ENCODE results near the gene C2orf42. TPM values are rescaled to one million over a fixed set of nuclear protein-coding genes. Genes with fewer than 3 reads are reported as not detected.
A peak's percentile ranks its signal among the peaks of the same experiment; 100 is the strongest.
"Not testable (repeated sequence)": the region's sequence is repeated elsewhere in the genome, so short reads cannot be mapped to it uniquely, and the experiment has no call there.

Gene C2orf42
- polyA plus RNA-seq, 2 donors, result 2.8 to 2.9 TPM

GRCh38 chr2:70110397-70110796 lies 80.4 kb downstream of the C2orf42 start:
- H3K4me1 ChIP-seq (ENCODE audit: control insufficient read depth in 2 of 2, insufficient read depth in 2 of 2, low read length in 1 of 2); H3K4me3 ChIP-seq (ENCODE audit: low read depth in 1 of 2, low read length in 2 of 2); H3K27me3 ChIP-seq (ENCODE audit: control insufficient read depth in 1 of 2, insufficient read depth in 2 of 2, low read length in 2 of 2); H3K27ac ChIP-seq (ENCODE audit: low read depth in 2 of 2, low read length in 1 of 2); H3K9me3 ChIP-seq (ENCODE audit: control insufficient read depth in 2 of 2, insufficient read depth in 1 of 2, low read depth in 1 of 2, low read length in 1 of 2); H3K36me3 ChIP-seq (ENCODE audit: control insufficient read depth in 2 of 2, insufficient read depth in 2 of 2, low read length in 1 of 2): not testable (repeated sequence)
- 88 to 95% methylated on average over 4 to 5 of the region's 5 CpGs for WGBS, 2 donors

DNA sequence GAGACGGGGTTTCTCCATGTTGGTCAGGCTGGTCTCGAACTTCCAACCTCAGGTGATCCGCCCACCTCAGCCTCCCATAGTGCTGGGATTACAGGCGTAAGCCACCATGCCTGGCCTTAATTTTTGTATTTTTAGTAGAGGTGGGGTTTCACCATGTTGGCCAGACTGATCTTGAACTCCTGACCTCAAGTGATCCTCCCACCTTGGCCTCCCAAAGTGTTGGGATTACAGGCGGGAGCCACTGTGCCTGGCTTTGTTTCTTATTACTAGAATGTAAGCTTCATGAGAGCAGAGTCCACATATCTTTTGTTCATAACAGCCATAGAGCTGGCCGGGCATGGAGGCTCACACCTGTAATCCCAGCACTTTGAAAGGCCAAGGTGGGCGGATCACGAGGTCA lies 84.7 kb downstream of the C2orf42 start:
- H3K27me3 ChIP-seq (ENCODE audit: control insufficient read depth in 1 of 2, insufficient read depth in 2 of 2, low read length in 2 of 2), result not testable (repeated sequence)
- 94 to 96% methylated on average over 8 of the region's 8 CpGs for WGBS, 2 donors

DNA sequence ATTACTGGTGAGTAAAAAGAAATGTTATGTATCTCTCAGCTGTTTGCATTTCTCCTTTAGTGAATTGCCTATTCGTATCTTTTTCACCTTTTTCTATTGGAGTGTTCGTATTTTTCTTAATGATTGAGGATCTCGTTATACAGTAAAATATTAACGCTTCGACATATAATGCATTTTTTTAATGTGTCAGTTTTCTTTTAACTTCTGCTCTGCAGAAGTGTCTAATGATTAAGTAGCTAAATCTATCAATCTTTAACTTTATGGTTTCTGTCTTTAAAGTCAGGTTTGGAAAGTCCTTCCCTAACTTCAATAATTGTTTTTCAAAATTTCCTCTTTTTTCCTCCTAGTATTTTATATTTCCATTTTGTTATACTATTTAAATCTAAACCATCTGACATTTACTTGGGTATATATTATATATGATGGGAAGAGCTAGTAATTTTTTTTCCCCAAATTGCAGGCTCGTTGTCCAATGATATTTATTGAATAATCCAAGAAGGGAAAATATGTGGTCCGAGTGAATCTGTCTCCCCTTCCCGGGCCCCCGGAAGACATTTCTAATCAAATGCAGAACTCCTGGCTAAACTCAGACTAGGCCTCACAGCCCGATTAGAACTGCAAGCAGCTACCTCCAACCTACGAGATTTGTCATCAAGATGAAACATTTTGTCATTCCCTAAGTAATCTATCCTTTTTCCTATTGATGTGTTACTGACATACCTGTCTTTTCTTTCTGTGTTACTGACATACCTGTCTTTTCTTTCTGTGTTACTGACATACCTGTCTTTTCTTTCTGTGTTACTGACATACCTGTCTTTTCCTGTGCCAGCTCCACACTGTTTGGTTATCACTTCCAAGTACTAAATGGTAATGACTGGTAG lies 86.3 kb downstream of the C2orf42 start:
- Histone ChIP-seq H3K27me3 (ENCODE audit: control insufficient read depth in 1 of 2, insufficient read depth in 2 of 2, low read length in 2 of 2) (no peaks in the 10 kb centered on the region), H3K9me3 (ENCODE audit: control insufficient read depth in 2 of 2, insufficient read depth in 1 of 2, low read depth in 1 of 2, low read length in 1 of 2) (no peaks in the 10 kb centered on the region), H3K27ac (ENCODE audit: low read depth in 2 of 2, low read length in 1 of 2) (peak overlapping the region in 1 of 2 donors; percentile 7), H3K4me3 (ENCODE audit: low read depth in 1 of 2, low read length in 2 of 2) (no peak overlapping the region), H3K36me3 (ENCODE audit: control insufficient read depth in 2 of 2, insufficient read depth in 2 of 2, low read length in 1 of 2) (no peaks in the 10 kb centered on the region), H3K4me1 (ENCODE audit: control insufficient read depth in 2 of 2, insufficient read depth in 2 of 2, low read length in 1 of 2) (no peaks in the 10 kb centered on the region)
- 36 to 56% methylated on average over 11 of the region's 11 CpGs for WGBS, 2 donors

More for the DNA sequence above, 84.7 kb downstream of the C2orf42 start:
- not testable (repeated sequence) for H3K9me3 ChIP-seq (ENCODE audit: control insufficient read depth in 2 of 2, insufficient read depth in 1 of 2, low read depth in 1 of 2, low read length in 1 of 2); H3K27ac ChIP-seq (ENCODE audit: low read depth in 2 of 2, low read length in 1 of 2); H3K4me1 ChIP-seq (ENCODE audit: control insufficient read depth in 2 of 2, insufficient read depth in 2 of 2, low read length in 1 of 2); H3K4me3 ChIP-seq (ENCODE audit: low read depth in 1 of 2, low read length in 2 of 2); H3K36me3 ChIP-seq (ENCODE audit: control insufficient read depth in 2 of 2, insufficient read depth in 2 of 2, low read length in 1 of 2)

- 80 to 86% methylated on average over 5 of the region's 5 CpGs for WGBS, 2 donors
- Histone ChIP-seq H3K4me3 (ENCODE audit: low read depth in 1 of 2, low read length in 2 of 2) (no peak overlapping the region), H3K27ac (ENCODE audit: low read depth in 2 of 2, low read length in 1 of 2) (no peak overlapping the region), H3K9me3 (ENCODE audit: control insufficient read depth in 2 of 2, insufficient read depth in 1 of 2, low read depth in 1 of 2, low read length in 1 of 2) (no peaks in the 10 kb centered on the region), H3K36me3 (ENCODE audit: control insufficient read depth in 2 of 2, insufficient read depth in 2 of 2, low read length in 1 of 2) (no peaks in the 10 kb centered on the region), H3K27me3 (ENCODE audit: control insufficient read depth in 1 of 2, insufficient read depth in 2 of 2, low read length in 2 of 2) (no peaks in the 10 kb centered on the region), H3K4me1 (ENCODE audit: control insufficient read depth in 2 of 2, insufficient read depth in 2 of 2, low read length in 1 of 2) (no peaks in the 10 kb centered on the region)
Observed at GRCh38 chr2:70103531-70104061, 87.2 kb downstream of the C2orf42 start.

DNA sequence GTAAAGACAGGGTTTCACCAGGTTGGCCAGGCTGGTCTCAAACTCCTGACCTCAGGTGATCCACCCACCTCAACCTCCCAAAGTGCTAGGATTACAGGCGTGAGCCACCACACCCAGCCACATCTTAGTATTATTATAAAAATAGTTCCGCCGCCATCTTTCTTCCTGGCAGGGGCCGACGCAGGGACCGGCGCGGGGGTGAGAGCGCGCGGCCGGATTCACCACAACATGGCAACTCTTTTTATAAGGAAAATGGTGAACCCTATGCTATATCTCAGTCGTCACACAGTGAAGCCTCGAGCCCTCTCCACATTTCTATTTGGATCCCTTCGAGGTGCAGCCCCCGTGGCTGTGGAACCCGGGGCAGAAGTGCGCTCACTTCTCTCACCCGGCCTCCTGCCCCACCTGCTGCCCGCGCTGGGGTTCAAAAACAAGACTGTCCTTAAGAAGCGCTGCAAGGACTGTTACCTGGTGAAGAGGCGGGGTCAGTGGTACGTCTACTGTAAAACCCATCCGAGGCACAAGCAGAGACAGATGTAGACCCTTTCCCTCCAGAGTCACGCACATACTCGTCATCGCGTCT lies 88.4 kb downstream of the C2orf42 start:
- not testable (repeated sequence) for H3K36me3 ChIP-seq (ENCODE audit: control insufficient read depth in 2 of 2, insufficient read depth in 2 of 2, low read length in 1 of 2); H3K4me1 ChIP-seq (ENCODE audit: control insufficient read depth in 2 of 2, insufficient read depth in 2 of 2, low read length in 1 of 2); H3K27ac ChIP-seq (ENCODE audit: low read depth in 2 of 2, low read length in 1 of 2); H3K4me3 ChIP-seq (ENCODE audit: low read depth in 1 of 2, low read length in 2 of 2); H3K9me3 ChIP-seq (ENCODE audit: control insufficient read depth in 2 of 2, insufficient read depth in 1 of 2, low read depth in 1 of 2, low read length in 1 of 2); H3K27me3 ChIP-seq (ENCODE audit: control insufficient read depth in 1 of 2, insufficient read depth in 2 of 2, low read length in 2 of 2)
- 94 to 95% methylated on average over 29 of the region's 29 CpGs for WGBS, 2 donors

DNA sequence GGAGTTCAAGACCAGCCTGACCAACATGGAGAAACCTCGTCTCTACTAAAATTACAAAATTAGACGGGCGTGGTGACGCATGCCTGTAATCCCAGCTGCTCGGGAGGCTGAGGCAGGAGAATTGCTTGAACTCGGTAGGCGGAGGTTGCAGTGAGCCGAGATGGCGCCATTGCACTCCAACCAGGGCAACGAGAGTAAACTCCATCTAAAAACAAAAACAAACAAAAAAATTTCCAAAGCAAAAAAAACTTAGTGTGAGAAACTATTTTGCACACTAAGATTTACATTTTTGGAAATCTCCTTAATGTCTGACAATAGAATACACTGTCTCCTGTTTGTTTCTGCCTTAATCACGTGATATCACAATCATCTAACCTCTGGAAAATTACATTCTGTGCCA lies 89.1 kb downstream of the C2orf42 start:
- not testable (repeated sequence) for H3K27ac ChIP-seq (ENCODE audit: low read depth in 2 of 2, low read length in 1 of 2); H3K27me3 ChIP-seq (ENCODE audit: control insufficient read depth in 1 of 2, insufficient read depth in 2 of 2, low read length in 2 of 2); H3K9me3 ChIP-seq (ENCODE audit: control insufficient read depth in 2 of 2, insufficient read depth in 1 of 2, low read depth in 1 of 2, low read length in 1 of 2); H3K36me3 ChIP-seq (ENCODE audit: control insufficient read depth in 2 of 2, insufficient read depth in 2 of 2, low read length in 1 of 2); H3K4me3 ChIP-seq (ENCODE audit: low read depth in 1 of 2, low read length in 2 of 2); H3K4me1 ChIP-seq (ENCODE audit: control insufficient read depth in 2 of 2, insufficient read depth in 2 of 2, low read length in 1 of 2)
- 90 to 93% methylated on average over 11 of the region's 11 CpGs for WGBS, 2 donors

DNA sequence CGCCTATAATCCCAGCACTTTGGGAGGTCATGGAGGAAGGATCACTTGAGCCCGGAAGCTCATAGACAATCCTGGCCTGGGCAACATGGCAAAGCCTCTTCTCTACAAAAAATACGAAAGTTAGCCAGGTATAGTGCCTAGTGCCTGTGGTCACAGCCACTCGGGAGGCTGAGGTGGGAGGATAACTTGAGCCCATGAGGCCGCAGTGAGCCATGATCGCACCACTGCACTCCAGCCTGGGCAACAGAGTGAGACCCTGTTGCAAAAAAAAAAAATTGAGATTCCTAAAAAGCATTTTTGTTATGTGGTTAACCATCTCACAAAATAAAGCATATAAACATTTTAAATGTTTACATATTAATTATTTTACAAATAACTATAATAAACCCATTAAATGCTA lies 89.6 kb downstream of the C2orf42 start:
- 95 to 96% methylated on average over 6 of the region's 6 CpGs for WGBS, 2 donors
- no peaks in the 10 kb centered on the region for H3K9me3 ChIP-seq (ENCODE audit: control insufficient read depth in 2 of 2, insufficient read depth in 1 of 2, low read depth in 1 of 2, low read length in 1 of 2)
- no peaks in the 10 kb centered on the region for H3K4me1 ChIP-seq (ENCODE audit: control insufficient read depth in 2 of 2, insufficient read depth in 2 of 2, low read length in 1 of 2)
- no peak overlapping the region for H3K27ac ChIP-seq (ENCODE audit: low read depth in 2 of 2, low read length in 1 of 2)
- no peaks in the 10 kb centered on the region for H3K36me3 ChIP-seq (ENCODE audit: control insufficient read depth in 2 of 2, insufficient read depth in 2 of 2, low read length in 1 of 2)
- H3K27me3 ChIP-seq (ENCODE audit: control insufficient read depth in 1 of 2, insufficient read depth in 2 of 2, low read length in 2 of 2), result no peaks in the 10 kb centered on the region
- no peak overlapping the region for H3K4me3 ChIP-seq (ENCODE audit: low read depth in 1 of 2, low read length in 2 of 2)

Other genes with a start within 250 kb of the C2orf42 start
- gene ASPRV1, start 229.4 kb downstream of the C2orf42 start, polyA plus RNA-seq, result under 1 TPM; 0.45 to 0.71 TPM
- 100 to 1,000 TPM; 314 to 323 TPM for gene PCBP1, start 103.5 kb downstream of the C2orf42 start, polyA plus RNA-seq
- gene TIA1, start 57.6 kb upstream of the C2orf42 start, polyA plus RNA-seq, result 10 to 100 TPM; 22.8 to 51.3 TPM
- 10 to 100 TPM; 13.4 to 19.0 TPM for gene PCYOX1, start 67.1 kb upstream of the C2orf42 start, polyA plus RNA-seq
- gene SNRPG, start 102.7 kb upstream of the C2orf42 start, polyA plus RNA-seq, result 100 to 1,000 TPM; 160 to 164 TPM
- 10 to 100 TPM; 25.1 to 33.1 TPM for gene FAM136A, start 111.0 kb upstream of the C2orf42 start, polyA plus RNA-seq